ENCODE data around the gene AASS.
"Not testable (repeated sequence)": the region's sequence is repeated elsewhere in the genome, so short reads cannot be mapped to it uniquely, and the experiment has no call there.

Gene AASS

DNA sequence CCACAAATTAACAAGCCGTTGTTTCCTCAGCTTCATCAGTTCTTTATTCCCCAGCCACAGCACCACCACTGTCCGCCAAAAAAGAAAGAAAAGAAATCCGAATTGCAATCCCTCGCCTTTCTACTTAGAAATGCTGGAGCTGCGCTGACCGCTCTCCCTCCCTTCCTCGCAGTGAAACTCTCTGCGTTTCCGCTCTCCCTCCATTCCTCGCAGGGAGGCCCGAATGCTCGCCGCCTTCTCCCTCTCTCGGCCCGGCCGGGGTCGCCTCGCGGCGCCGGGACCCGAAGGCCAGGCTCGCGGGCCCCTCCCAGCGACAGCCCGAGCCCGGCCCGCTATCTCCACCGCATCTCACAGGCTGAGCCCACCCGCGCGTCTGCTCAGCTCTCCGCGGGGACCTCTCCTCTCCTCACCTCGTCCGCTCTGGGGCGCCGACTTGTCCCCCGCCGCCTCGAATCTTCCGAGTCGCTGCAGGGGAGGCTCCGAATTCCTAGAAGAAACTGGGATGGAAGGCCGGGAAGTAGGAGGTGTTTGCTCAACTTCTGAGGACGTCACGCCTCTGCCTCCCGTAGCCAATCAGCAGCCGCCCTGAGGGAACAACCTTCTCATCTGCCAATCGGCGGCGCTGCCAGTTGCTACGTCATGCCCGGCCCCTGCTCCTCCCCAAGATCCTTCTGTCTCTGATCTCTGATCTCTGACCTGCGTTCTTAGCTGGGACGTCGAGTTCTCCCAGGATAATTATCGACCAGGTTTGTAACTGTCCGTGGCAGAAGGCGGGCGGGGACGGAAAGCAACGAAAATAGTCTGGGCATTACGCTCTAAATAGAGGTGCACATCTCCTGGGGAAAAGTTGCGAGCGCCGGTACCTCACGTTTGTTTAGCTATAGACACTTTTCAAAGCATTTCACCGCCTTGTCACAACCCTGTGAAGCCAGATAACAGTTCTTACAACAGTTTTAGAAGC is at the start of gene AASS:
TSS of gene AASS (minus strand) at position 499 of the 961 bp plus-strand sequence. CDS start 10,523 bp downstream, outside the sequence.
- DNase-seq (ENCODE audit: low read depth in 2 of 2, low spot score in 1 of 2) = peak; percentile 36 to 54

DNA sequence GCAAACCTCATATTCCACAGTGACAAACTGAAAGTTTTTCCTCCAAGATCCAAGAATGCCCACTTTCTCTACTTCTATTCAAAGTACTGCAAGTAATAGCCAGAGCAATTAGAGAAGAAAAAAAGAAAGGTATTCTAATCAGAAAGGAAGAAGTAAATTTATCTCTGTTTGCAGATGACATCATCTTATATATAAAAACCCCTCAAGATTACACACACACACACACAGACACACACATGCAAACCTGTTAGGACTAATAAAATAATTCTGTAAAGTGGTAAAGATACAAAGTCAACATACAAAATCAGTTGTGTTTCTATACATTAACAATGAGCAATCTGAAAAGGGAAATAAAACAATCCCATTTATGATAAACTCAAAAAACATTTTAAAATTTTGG is 44.7 kb upstream of the AASS start:
- DNase-seq (ENCODE audit: low read depth in 2 of 2, low spot score in 1 of 2) = no peak

DNA sequence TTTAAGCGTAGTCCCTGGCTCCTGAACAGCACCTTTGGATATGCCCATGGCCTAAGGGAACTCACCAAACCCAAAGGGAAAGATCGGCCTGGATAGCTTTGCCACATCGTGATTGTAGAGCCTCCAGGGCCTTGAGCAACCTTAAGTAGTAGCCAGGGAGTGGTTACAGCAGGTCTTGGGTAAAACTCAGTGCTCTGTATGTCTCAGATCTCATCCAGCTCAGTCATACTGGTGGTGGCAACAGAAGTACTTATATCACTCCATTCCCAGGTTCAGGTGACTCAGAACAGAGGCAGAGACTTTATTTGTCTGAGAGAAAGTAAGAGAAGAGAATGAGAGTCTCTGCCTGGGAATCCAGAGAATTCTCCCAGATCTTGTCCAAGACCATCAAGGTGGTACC is 39.1 kb upstream of the AASS start:
- no peak for DNase-seq (ENCODE audit: low read depth in 2 of 2, low spot score in 1 of 2)

GRCh38 chr7:122182081-122182480 is 38.0 kb upstream of the AASS start:
- DNase-seq (ENCODE audit: low read depth in 2 of 2, low spot score in 1 of 2) = no peak

GRCh38 chr7:122172144-122172543 is 28.1 kb upstream of the AASS start:
- not testable (repeated sequence) for DNase-seq (ENCODE audit: low read depth in 2 of 2, low spot score in 1 of 2)

DNA sequence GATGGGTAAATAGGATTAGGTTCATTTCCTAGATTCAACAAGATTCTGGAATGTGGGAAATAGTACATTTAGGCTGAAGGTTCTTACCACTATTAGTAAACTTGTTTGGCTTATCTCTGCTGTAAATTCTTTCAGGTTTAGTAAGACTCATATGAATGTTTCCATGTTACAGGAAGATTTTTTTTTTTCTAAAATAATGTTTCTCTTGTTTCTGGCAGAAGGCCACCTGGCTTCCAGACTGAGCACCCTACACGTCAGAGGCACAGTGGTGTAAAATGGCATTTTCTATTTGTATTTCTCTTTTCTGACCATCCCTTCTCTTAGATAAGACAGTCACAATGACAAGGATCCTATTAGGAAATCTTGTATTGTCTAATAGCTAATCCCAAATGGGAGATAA is 22.7 kb upstream of the AASS start:
- no peak for DNase-seq (ENCODE audit: low read depth in 2 of 2, low spot score in 1 of 2)

GRCh38 chr7:122166275-122166674 is 22.2 kb upstream of the AASS start:
- no peak for DNase-seq (ENCODE audit: low read depth in 2 of 2, low spot score in 1 of 2)

DNA sequence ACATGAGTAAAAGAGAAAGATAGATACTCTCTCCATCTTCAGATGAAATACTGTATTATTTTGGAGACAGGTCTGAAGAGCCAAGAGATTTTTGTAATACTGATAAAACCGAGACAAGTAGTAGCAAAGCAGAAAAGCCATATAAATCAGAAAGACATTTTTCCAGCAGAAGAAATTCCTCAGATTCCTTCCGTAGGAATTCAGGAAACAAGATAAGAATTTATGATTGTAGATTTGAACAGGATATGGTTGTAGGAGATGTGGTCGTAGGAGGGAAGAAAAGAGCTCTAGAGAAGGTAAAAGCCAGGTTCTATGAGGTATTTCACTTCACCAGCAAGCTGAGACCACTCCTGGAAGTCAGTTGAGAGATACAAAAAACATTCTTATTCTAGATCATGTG is 17.6 kb upstream of the AASS start:
- DNase-seq (ENCODE audit: low read depth in 2 of 2, low spot score in 1 of 2) = no peak

DNA sequence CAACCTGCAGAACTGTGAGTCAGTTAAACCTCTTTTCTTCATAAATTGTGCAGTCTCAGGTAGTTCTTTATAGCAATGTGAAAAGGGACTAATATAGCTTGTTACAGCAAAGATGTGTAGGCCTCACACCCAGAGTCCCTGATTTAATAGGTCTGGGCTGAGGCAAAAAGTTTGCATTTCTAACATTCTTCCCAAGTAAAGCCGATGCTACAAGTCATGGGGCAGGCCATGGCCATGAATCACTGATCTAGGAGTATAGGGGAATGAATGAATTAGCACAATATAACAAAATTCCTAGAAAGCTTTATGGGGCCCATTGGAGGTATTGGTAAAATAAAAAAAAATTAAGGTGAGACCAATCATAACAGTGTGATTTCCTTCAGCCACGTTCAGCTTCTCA is 11.5 kb upstream of the AASS start:
- no peak for DNase-seq (ENCODE audit: low read depth in 2 of 2, low spot score in 1 of 2)

DNA sequence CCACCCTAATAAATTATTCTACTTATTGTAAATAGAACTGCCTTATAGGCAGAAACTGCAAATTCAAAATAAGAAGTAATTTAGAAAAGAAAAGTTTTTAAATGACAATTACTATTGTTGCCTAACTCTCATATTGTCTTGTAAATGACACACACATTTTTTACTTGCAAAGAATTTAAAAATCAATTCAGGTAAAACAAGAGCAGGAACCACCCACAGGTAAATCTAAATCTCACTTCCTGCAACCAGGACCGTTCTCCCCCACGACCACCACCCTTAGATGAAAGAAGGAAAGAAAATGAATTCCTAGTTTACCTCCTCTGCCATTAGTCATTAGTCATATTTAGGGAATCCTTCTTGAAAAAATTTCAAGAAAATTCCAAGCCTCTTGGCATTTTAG is 4.8 kb upstream of the AASS start:
- DNase-seq (ENCODE audit: low read depth in 2 of 2, low spot score in 1 of 2) = no peak

GRCh38 chr7:122148081-122148480 is 4.0 kb upstream of the AASS start:
- no peak for DNase-seq (ENCODE audit: low read depth in 2 of 2, low spot score in 1 of 2)

- no peak for DNase-seq (ENCODE audit: low read depth in 2 of 2, low spot score in 1 of 2)
These were observed 2.0 kb upstream of the AASS start for GRCh38 chr7:122145937-122146645.

GRCh38 chr7:122143376-122143750 is 686 bp downstream of the AASS start:
- DNase-seq (ENCODE audit: low read depth in 2 of 2, low spot score in 1 of 2) = no peak

DNA sequence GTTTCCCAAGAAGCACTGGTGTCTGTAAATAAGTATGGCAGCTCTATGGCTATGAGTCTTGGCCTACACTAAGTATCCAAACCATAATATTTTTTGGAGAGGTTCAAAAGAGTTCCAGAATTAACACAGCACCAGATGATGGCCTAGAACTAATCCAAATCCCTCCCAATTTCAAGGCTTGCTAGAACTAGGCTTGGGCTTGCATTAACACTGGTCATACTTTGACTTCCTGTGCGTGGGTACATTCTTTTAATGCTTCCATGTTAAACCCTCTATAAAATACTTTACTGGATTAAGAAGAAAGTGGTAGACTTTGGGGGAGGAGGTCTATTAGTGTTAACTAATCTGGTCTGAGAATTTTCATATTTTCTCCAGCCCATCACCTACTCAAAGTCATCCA is 3.1 kb downstream of the AASS start:
- DNase-seq (ENCODE audit: low read depth in 2 of 2, low spot score in 1 of 2) = no peak

- no peak for DNase-seq (ENCODE audit: low read depth in 2 of 2, low spot score in 1 of 2)
These were observed 6.6 kb downstream of the AASS start for GRCh38 chr7:122137251-122138077.

DNA sequence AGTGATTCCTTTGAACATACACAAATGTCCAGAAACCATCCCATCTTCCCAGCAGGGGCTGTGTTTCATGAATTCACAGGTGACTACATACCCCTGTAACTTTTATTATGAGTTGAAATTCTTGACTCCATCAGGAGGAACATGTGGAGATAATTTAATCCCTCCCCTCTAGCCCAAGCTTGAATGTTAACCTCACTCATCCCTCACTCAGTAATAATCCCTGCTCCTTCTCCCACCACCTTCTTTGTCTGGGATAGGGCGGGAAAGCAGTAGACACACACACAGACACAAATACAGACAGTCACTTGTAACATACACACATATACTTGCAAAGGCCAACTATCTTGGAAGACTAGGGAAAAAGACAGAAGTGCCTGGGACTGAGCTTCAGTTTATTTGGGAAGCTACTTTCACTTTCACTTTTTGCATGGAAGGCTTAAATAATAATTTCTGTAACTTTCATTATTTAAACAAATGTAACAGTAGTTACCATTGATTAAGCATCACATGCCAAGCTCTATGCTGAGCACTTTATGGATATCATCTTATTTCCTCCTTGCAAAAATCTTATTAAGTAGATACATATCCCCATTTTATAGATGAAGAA is 7.3 kb downstream of the AASS start:
- no peak for DNase-seq (ENCODE audit: low read depth in 2 of 2, low spot score in 1 of 2)

DNA sequence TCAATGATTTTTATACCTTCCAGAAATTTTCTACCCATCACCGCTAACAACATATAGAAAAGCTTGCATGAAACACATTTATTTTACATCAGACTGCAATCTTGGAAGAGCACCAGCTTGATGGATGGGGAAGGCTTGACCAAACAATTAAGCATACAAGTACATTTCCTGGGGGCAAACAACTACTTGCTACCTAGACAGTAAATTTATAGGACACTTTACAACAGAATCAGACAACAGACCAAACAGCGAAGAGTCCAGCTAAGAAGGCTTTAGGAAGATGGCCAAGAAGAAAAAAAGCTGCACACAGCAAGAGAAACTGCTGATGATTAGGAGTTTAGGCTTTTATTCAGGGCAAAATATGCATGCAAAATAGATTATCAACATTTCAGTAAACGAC is 8.0 kb downstream of the AASS start:
- DNase-seq (ENCODE audit: low read depth in 2 of 2, low spot score in 1 of 2) = no peak

- DNase-seq (ENCODE audit: low read depth in 2 of 2, low spot score in 1 of 2) = no peak
These were observed 8.8 kb downstream of the AASS start for GRCh38 chr7:122135275-122135674.

GRCh38 chr7:122134793-122135192 is 9.3 kb downstream of the AASS start:
- not testable (repeated sequence) for DNase-seq (ENCODE audit: low read depth in 2 of 2, low spot score in 1 of 2)

DNA sequence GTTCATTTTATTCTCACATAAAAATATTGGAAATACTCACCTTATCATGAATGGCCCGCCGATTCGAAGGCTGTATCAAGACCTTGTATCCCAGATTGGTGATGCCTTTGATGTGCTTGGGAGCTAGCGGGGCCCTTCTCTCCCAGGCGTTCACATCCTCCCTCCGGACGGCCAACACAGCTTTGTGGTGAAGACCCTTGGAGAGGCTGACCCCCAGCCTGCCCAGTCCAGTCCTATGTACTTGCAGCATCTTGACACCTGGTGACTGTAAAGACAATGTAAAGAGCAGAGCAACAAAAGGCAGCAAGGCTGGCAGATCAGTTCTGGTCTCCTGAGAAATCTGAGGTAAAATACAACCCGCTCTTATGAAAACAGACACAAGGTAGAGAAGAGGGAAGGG is 10.6 kb downstream of the AASS start:
- no peak for DNase-seq (ENCODE audit: low read depth in 2 of 2, low spot score in 1 of 2)

GRCh38 chr7:122132341-122132740 is 11.7 kb downstream of the AASS start:
- no peak for DNase-seq (ENCODE audit: low read depth in 2 of 2, low spot score in 1 of 2)
